Naive thymus-derived CD4-positive, alpha-beta T cell (primary cell): ENCODE data around the gene NPLOC4. TPM values are rescaled to one million over a fixed set of nuclear protein-coding genes. Genes with fewer than 3 reads are reported as not detected.

ENCODE experiments used
- ATAC-seq: fragments of 150-1000 bp; cut with Tn5 transposase; 2 replicates; pipeline ENCODE4 v1.10.0; 2021; ENCODE audit warnings: mild to moderate bottlenecking, moderate library complexity
- CTCF ChIA-PET: fragments of 350-600 bp; sonication (Branson Sonifier 250); formaldehyde crosslinking; loops from one replicate; lab custom pipeline; 2021; ENCODE audit warnings: antibody characterized with exemption; lab: Charles Lee
- POLR2A ChIA-PET: fragments of 350-600 bp; sonication (Branson Sonifier 250); formaldehyde crosslinking; loops from one replicate; lab custom pipeline; 2021; ENCODE audit warnings: antibody characterized with exemption, inconsistent platforms; lab: Charles Lee
- DNase-seq, 9 donors: peaks; one replicate each; pipeline versions ENCODE4 v3.0.0 to v3.0.0-alpha.2; 2020 to 2022; ENCODE audit warnings: mixed read lengths in 1 of 9
- H3K27ac ChIP-seq: one replicate; pipeline ENCODE4 v1.7.0; 2013; ENCODE audit warnings: mild to moderate bottlenecking, low read depth, low read length, moderate library complexity
- H3K27me3 ChIP-seq, 2 donors: one replicate each; pipeline ENCODE4 v1.7.0; 2013; ENCODE audit warnings: low read length in 2 of 2, mild to moderate bottlenecking in 2 of 2, moderate library complexity in 2 of 2; ENCODE audit not compliant: control insufficient read depth in 2 of 2, insufficient read depth in 2 of 2
- H3K36me3 ChIP-seq, 3 experiments: 1 replicate in 2 of 3; 2 replicates in 1 of 3; pipeline ENCODE4 v1.7.0; 2013; ENCODE audit warnings: low read length in 3 of 3, mild to moderate bottlenecking in 3 of 3, moderate library complexity in 1 of 3; ENCODE audit not compliant: insufficient read depth in 3 of 3, control insufficient read depth in 2 of 3
- H3K4me1 ChIP-seq, 2 donors: one replicate each; pipeline ENCODE4 v1.7.0; 2013; ENCODE audit warnings: low read length in 2 of 2, mild to moderate bottlenecking in 2 of 2, moderate library complexity in 1 of 2; ENCODE audit not compliant: control insufficient read depth in 2 of 2, insufficient read depth in 2 of 2
- H3K4me3 ChIP-seq: 2 replicates; pipeline ENCODE4 v1.7.0; 2013; ENCODE audit warnings: mild to moderate bottlenecking, low read length
- H3K9me3 ChIP-seq, 3 experiments: 1 replicate in 2 of 3; 2 replicates in 1 of 3; pipeline ENCODE4 v1.7.0; 2013; ENCODE audit warnings: low read length in 3 of 3; ENCODE audit not compliant: control insufficient read depth in 2 of 3
- H3K27ac Mint-ChIP-seq, 9 donors: one replicate each; pipeline ENCODE4 v1.8.0; 2020 to 2022; ENCODE audit warnings: mixed read lengths in 9 of 9, mild to moderate bottlenecking in 8 of 9, moderate library complexity in 5 of 9, inconsistent platforms in 2 of 9
- H3K27me3 Mint-ChIP-seq, 5 donors: one replicate each; pipeline ENCODE4 v1.8.0; 2021 to 2022; ENCODE audit warnings: mixed read lengths in 5 of 5, mild to moderate bottlenecking in 1 of 5
- H3K36me3 Mint-ChIP-seq, 5 donors: one replicate each; pipeline ENCODE4 v1.8.0; 2020 to 2022; ENCODE audit warnings: mixed read lengths in 5 of 5, mild to moderate bottlenecking in 3 of 5, inconsistent platforms in 1 of 5
- H3K4me1 Mint-ChIP-seq, 7 donors: one replicate each; pipeline ENCODE4 v1.8.0; 2020 to 2022; ENCODE audit warnings: mixed read lengths in 7 of 7, mild to moderate bottlenecking in 3 of 7, inconsistent platforms in 1 of 7
- H3K4me3 Mint-ChIP-seq, 10 donors: one replicate each; pipeline ENCODE4 v1.8.0; 2020 to 2022; ENCODE audit warnings: mild to moderate bottlenecking in 10 of 10, mixed read lengths in 10 of 10, moderate library complexity in 6 of 10, inconsistent platforms in 2 of 10
- H3K9me3 Mint-ChIP-seq, 11 donors: one replicate each; pipeline ENCODE4 v1.8.0; 2020 to 2022; ENCODE audit warnings: mixed read lengths in 11 of 11, mild to moderate bottlenecking in 4 of 11, inconsistent platforms in 1 of 11, moderate library complexity in 1 of 11
- intact Hi-C, 2 donors: fragments of 100-400 bp; cut with micrococcal nuclease; formaldehyde crosslinking; loops; one replicate each; pipeline ENCODE4 v1.15.1; 2023
- polyA plus RNA-seq, 2 donors: library from polyadenylated mRNA; unstranded; fragments of 300-500 nt; fragmentation: Illumina TruSeq; gene quantifications; one replicate each; pipeline ENCODE4 v1.2.3, GENCODE V29; 2021
- total RNA-seq, 6 experiments: library from RNA in 5 of 6; stranded (reverse) in 5 of 6; gene quantifications; 1 replicate in 5 of 6; 2 replicates in 1 of 6; pipeline ENCODE4 v1.2.3 and lab custom pipeline; 2021 to 2026

NPLOC4 gene
- total and polyA plus RNA-seq, 7 experiments from 2014 or later = 47.8 to 125 (median 84.2) TPM

DNA sequence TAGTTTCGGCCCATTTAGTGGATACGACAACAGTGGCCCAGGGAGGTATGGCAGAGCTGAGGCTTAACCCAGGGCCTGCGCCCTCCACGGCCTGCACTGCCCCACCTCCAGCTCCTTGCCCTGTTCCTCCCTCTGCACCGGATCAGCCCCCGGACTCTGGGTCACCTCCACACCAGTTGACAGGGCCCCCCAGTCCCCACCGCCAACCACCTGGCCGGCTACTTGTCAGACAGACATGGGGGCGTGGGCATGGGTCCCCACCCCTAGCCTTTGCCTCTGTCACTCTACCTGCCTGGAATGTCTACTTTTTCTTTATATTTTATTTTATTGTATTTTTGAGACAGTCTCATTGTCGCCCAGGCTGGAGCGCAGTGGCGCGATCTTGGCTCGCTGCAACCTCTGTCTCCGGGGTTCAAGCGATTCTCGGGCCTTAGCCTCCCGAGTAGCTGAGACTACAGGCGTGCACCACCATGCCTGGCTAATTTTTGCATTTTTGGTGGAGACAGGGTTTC is 121.3 kb downstream of the NPLOC4 start:
- Mint-ChIP-seq H3K4me1 (peaks cover 5 to 34% (median 29%) of the 10 kb centered on the region in 7 donors), H3K27ac (peak overlapping the region; percentile 81 to 93 (median 89)), H3K9me3 (peaks cover 0 to 17% (median 0%) of the 10 kb centered on the region in 11 donors), H3K4me3 (peak overlapping the region; percentile 75 to 98 (median 86)), H3K27me3 (peaks cover 0 to 11% (median 0%) of the 10 kb centered on the region in 5 donors), H3K36me3 (peaks cover 5 to 24% (median 15%) of the 10 kb centered on the region in 5 donors)
- Histone ChIP-seq H3K27me3 (no peaks in the 10 kb centered on the region), H3K27ac (peak overlapping the region; percentile 79), H3K4me3 (peak overlapping the region; percentile 56), H3K4me1 (peaks cover 0 to 29% of the 10 kb centered on the region in 2 donors), H3K36me3 (peaks cover 11 to 18% (median 14%) of the 10 kb centered on the region in 3 experiments), H3K9me3 (no peaks in the 10 kb centered on the region)
- ATAC-seq (no peak), DNase-seq (peak in 2 of 9 donors; percentile 29 to 34)
- ChIA-PET POLR2A (interaction anchor here (0.7 to 2.0 kb wide), 6 partner anchors 28 to 355 kb away, joined by 3 to 8 read pairs (median 4); partner anchors contain the start of genes ARHGDIA, ARL16, FAAP100 and HGS), CTCF (interaction anchor here (1.4 kb wide), 2 partner anchors 31 to 86 kb away, joined by 3 to 4 read pairs; no protein-coding TSS in a partner anchor)
- intact Hi-C loops = loop anchor here in 1 of 2 donors (2.0 to 10.0 kb wide), 2 partner anchors 169 to 221 kb away; partner anchors contain the start of gene SLC38A10

DNA sequence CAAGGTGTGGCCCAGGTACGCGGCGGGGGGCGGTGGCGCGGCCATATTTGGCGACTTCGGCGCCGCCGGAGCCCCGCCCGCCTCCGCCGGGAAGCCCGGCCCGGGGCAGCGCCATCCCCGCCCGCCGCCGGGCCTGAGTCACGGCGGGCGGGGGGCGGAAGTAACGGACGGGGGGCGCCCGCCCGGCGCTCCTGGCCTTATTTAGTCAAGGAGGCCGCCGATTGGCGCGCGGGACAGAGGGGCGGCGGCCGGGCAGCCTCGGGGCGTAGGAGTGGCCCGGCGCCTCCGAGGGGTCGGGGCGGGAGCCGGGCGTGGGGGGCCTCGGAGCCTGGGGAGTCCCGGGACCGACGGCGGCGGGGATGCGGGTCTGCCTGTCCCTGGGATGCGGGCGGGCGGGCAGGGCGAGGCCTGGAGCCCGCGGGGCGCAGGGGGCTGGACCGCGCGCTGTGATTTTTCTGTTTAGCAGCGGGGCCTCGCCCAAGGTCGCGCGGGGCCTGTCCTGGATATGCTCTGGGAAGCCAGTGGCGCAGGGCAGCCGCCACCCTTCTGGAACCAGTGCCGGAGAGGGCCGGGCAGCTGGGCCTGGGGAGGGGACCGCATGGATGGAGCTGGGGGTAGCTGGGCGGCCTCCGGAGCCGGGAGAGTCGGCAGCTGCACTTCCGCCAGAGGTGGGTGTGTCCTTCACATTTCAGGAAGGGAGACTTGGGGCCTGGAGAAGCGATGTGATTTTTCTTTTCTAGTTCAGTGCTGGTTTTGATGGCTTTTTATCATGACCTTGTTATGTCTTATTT is 122.0 kb downstream of the NPLOC4 start:
- peak; percentile 30 to 84 (median 41) for DNase-seq
- Mint-ChIP-seq H3K36me3 (peaks cover 5 to 30% (median 21%) of the 10 kb centered on the region in 5 donors), H3K9me3 (peaks cover 0 to 19% (median 0%) of the 10 kb centered on the region in 11 donors), H3K27ac (peak overlapping the region; percentile 81 to 93 (median 89)), H3K4me3 (peak overlapping the region; percentile 75 to 98 (median 86)), H3K4me1 (peaks cover 7 to 39% (median 33%) of the 10 kb centered on the region in 7 donors), H3K27me3 (peaks cover 0 to 7% (median 0%) of the 10 kb centered on the region in 5 donors)
- no peaks in the 10 kb centered on the region for H3K27me3 ChIP-seq
- peaks cover 0 to 34% of the 10 kb centered on the region in 2 donors for H3K4me1 ChIP-seq
- peak overlapping the region; percentile 75 for H3K4me3 ChIP-seq
- peaks cover 17 to 24% (median 19%) of the 10 kb centered on the region in 3 experiments for H3K36me3 ChIP-seq
- no peaks in the 10 kb centered on the region for H3K9me3 ChIP-seq
- peak; percentile 21 for ATAC-seq
- ChIA-PET CTCF (interaction anchor here (1.4 kb wide), 1 partner anchor 30 kb away, joined by 3 read pairs; no protein-coding TSS in a partner anchor), POLR2A (interaction anchor here (0.7 to 7.4 kb wide), 7 partner anchors 27 to 355 kb away, joined by 3 to 65 read pairs (median 4); partner anchors contain the start of genes ARHGDIA, ARL16, FAAP100 and HGS)
- intact Hi-C loops = loop anchor here (2.0 to 10.0 kb wide), 7 partner anchors 118 to 1703 kb away; partner anchors contain the start of genes ARL16 (in 2 of the 2), BAHCC1 (in 2 of the 2), HGS (in 2 of the 2) and CCDC137 (in 1 of the 2)
- H3K27ac ChIP-seq = peak overlapping the region; percentile 79

GRCh38 chr17:81514489-81514738 is 122.5 kb downstream of the NPLOC4 start:
- peak overlapping the region; percentile 79 for H3K27ac ChIP-seq
- peaks cover 19 to 25% (median 22%) of the 10 kb centered on the region in 3 experiments for H3K36me3 ChIP-seq
- DNase-seq (peak in 3 of 9 donors; percentile 20 to 29 (median 26)), ATAC-seq (no peak)
- H3K4me3 ChIP-seq = peak overlapping the region; percentile 75
- intact Hi-C loops = loop anchor here (2.0 to 10.0 kb wide), 7 partner anchors 117 to 1702 kb away; partner anchors contain the start of genes ARL16 (in 2 of the 2), BAHCC1 (in 2 of the 2), HGS (in 2 of the 2) and CCDC137 (in 1 of the 2)
- Mint-ChIP-seq H3K27ac (peak overlapping the region in 5 of 9 donors; percentile 43 to 88 (median 81)), H3K36me3 (peaks cover 5 to 36% (median 26%) of the 10 kb centered on the region in 5 donors), H3K4me1 (peaks cover 13 to 44% (median 38%) of the 10 kb centered on the region in 7 donors), H3K9me3 (peaks cover 0 to 19% (median 0%) of the 10 kb centered on the region in 11 donors), H3K4me3 (peak overlapping the region; percentile 72 to 98 (median 90)), H3K27me3 (peaks cover 0 to 7% (median 0%) of the 10 kb centered on the region in 5 donors)
- ChIA-PET POLR2A (interaction anchor here (1.9 to 7.5 kb wide), 4 partner anchors 26 to 356 kb away, joined by 4 to 65 read pairs (median 30); partner anchors contain the start of genes ARHGDIA and FAAP100), CTCF (interaction anchor here (1.4 kb wide), 1 partner anchor 30 kb away, joined by 3 read pairs; no protein-coding TSS in a partner anchor)
- no peaks in the 10 kb centered on the region for H3K27me3 ChIP-seq
- no peaks in the 10 kb centered on the region for H3K9me3 ChIP-seq
- peaks cover 1 to 32% of the 10 kb centered on the region in 2 donors for H3K4me1 ChIP-seq

GRCh38 chr17:81513753-81514488 is 123.0 kb downstream of the NPLOC4 start:
- ChIA-PET CTCF (interaction anchor here (1.4 kb wide), 1 partner anchor 29 kb away, joined by 3 read pairs; no protein-coding TSS in a partner anchor), POLR2A (interaction anchor here (0.7 to 7.5 kb wide), 8 partner anchors 25 to 982 kb away, joined by 3 to 65 read pairs (median 8); partner anchors contain the start of genes ARHGDIA and FAAP100)
- Histone ChIP-seq H3K27me3 (no peaks in the 10 kb centered on the region), H3K27ac (peak overlapping the region; percentile 79), H3K36me3 (peaks cover 19 to 30% (median 22%) of the 10 kb centered on the region in 3 experiments), H3K4me1 (peaks cover 6 to 37% of the 10 kb centered on the region in 2 donors), H3K9me3 (no peaks in the 10 kb centered on the region), H3K4me3 (peak overlapping the region; percentile 75)
- intact Hi-C loops = loop anchor here (2.0 to 10.0 kb wide), 10 partner anchors 27 to 1702 kb away; partner anchors contain the start of genes ARL16 (in 2 of the 2), BAHCC1 (in 2 of the 2), HGS (in 2 of the 2) and P4HB (in 2 of the 2)
- peaks cover 0 to 19% (median 0%) of the 10 kb centered on the region in 11 donors for H3K9me3 Mint-ChIP-seq
- peaks cover 17 to 49% (median 43%) of the 10 kb centered on the region in 7 donors for H3K4me1 Mint-ChIP-seq
- ATAC-seq (no peak), DNase-seq (peak in 8 of 9 donors; percentile 18 to 71 (median 37))
- H3K27ac Mint-ChIP-seq = peak overlapping the region; percentile 80 to 95 (median 88)
- H3K4me3 Mint-ChIP-seq = peak overlapping the region; percentile 86 to 98 (median 90)
- peaks cover 0 to 7% (median 0%) of the 10 kb centered on the region in 5 donors for H3K27me3 Mint-ChIP-seq
- H3K36me3 Mint-ChIP-seq = peaks cover 10 to 41% (median 31%) of the 10 kb centered on the region in 5 donors

DNA sequence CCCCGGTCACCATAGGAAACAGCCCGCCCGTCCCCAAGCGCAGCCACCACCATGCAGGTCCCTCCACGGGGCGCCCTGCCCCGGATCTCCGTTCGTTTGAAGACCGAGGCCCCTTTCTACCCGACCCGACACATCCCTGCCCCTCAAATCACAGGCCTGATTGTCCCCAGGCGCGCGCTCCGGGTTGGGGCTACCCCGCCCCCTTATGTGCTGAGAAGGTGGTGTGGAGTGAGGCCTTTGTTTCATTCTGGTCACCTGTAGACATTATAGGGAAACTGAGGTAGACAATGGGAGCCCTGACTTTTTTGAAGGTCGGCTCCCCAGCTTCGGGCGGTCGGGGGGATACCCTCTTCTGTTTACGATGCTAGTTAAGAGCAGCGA is 123.5 kb downstream of the NPLOC4 start:
- peak overlapping the region; percentile 86 to 98 (median 90) for H3K4me3 Mint-ChIP-seq
- Histone ChIP-seq H3K4me3 (peak overlapping the region; percentile 75), H3K9me3 (no peaks in the 10 kb centered on the region), H3K27me3 (no peaks in the 10 kb centered on the region), H3K27ac (peak overlapping the region; percentile 79), H3K36me3 (peaks cover 19 to 34% (median 22%) of the 10 kb centered on the region in 3 experiments), H3K4me1 (peaks cover 12 to 36% of the 10 kb centered on the region in 2 donors)
- H3K27me3 Mint-ChIP-seq = peaks cover 0 to 7% (median 0%) of the 10 kb centered on the region in 5 donors
- H3K27ac Mint-ChIP-seq = peak overlapping the region; percentile 80 to 95 (median 88)
- peaks cover 10 to 45% (median 34%) of the 10 kb centered on the region in 5 donors for H3K36me3 Mint-ChIP-seq
- H3K4me1 Mint-ChIP-seq = peaks cover 19 to 54% (median 47%) of the 10 kb centered on the region in 7 donors
- POLR2A ChIA-PET = interaction anchor here (0.7 to 7.5 kb wide), 11 partner anchors 10 to 522 kb away, joined by 3 to 65 read pairs (median 5); partner anchors contain the start of genes CHMP6, FAAP100, NDUFAF8 and TEPSIN
- peak; percentile 21 for ATAC-seq
- intact Hi-C loops = loop anchor here (2.0 to 10.0 kb wide), 9 partner anchors 27 to 1701 kb away; partner anchors contain the start of genes ARL16 (in 2 of the 2), BAHCC1 (in 2 of the 2), HGS (in 2 of the 2) and P4HB (in 2 of the 2)
- H3K9me3 Mint-ChIP-seq = peaks cover 0 to 19% (median 0%) of the 10 kb centered on the region in 11 donors
- CTCF ChIA-PET = no interaction called here
- peak in 8 of 9 donors; percentile 37 to 64 (median 51) for DNase-seq
